GM19438 (cell line): ENCODE results near the gene SEC23B.
"Not testable (repeated sequence)": the region's sequence is repeated elsewhere in the genome, so short reads cannot be mapped to it uniquely, and the experiment has no call there.

Experiments
- ATAC-seq: cut with Tn5 transposase; IDR thresholded peaks from one replicate; pipeline ENCODE4 v1.9.1; 2021; ENCODE audit warnings: low read depth; ENCODE audit not compliant: unreplicated experiment

Gene SEC23B

DNA sequence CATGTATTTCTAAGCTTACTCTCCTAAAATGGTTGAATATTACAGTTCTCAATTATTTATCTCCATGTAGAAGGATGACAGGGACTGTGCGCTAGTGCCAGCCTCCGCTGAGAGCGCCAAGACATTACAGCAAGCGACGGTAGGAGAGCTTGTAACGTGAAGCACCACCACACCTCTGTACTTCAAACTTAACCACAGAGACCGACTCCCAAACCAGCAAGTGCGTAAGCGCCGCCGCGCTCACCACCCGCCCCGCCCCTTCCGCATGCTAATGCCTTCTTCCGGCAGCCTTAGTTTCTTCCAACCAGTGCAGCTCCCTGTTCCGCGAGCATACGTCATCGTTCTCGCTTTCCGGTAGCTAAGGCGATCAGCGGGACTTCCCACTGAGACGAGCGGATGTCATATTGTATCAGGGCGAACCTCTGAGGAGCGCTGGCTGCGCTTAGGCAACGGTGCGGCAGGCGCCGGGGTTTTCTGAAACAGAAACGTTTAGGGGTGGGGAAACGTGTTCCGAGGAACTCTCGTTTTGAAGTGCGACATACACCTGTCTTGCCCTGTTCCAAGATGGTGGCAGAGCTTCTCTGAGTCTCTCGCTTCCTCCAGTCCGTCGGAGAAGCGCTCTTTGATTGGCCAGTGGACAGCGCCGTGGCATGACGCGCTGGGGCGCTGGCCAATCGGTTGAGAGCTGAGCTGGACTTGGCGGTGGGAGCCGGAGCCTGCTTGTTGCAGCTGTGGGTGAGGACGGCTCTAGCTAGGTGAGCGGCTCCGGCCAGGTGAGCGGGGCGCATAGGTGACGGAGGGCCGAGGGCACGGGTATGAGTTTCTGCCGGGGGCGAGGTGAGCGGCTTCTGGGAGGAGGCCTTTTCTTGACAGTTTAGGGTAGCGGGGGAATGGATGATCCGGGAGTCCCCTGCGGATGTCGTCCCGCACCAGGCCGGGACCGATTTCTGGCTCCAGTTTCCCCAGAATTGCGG, at the start of gene SEC23B:
Gene SEC23B (plus strand): TSS at position 723 of the 974 bp plus-strand sequence. CDS start 2,896 bp downstream, outside the sequence.
- peak; percentile 94 for ATAC-seq

DNA sequence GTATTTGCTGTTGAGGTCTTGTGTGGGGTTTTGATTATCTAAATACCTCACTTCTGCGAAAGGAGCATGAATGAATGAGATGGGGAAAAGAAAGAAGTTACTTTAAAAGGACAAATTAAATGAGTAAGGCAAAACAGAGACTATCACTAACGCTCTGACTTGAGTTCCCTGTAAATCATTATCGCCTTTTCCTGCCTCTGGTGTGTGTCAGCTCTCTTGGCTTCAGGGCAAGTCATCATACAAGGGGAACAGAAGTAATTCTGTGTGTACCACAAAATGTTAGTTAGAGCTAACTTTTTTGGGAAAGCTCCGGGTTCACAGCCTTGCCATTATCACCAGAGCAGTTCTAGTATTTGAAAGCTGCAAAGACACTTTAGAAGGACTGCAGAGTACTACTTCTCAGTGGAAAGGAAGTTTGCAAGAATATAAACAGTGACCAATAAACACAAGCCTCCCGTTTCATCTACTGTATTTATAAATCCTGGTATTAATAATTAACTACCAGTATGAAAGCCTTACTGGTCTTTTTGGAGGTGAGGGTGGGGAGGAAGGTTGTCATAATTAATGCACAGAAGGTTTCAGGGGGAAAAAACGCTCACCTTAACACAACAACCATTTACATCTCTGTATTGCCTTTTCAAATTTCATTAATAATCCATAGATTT, 42.1 kb upstream of the SEC23B start:
- peak; percentile 30 for ATAC-seq

DNA sequence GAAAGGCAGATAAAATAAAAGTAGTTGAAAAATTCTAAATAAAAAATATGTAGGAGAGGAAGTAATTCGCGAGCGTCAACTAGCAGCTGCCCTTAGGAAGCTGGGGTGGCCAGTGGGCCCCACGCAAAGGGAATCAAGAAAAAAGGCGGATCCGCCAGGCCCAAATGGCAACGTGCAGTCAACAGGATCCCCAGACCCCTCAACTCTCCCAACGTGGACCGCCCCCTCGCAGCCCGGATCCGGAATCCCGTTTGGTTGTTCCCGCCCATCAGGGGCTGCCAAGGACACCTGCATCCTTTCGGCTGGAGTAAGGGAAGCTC, 41.2 kb upstream of the SEC23B start:
- peak; percentile 11 for ATAC-seq

DNA sequence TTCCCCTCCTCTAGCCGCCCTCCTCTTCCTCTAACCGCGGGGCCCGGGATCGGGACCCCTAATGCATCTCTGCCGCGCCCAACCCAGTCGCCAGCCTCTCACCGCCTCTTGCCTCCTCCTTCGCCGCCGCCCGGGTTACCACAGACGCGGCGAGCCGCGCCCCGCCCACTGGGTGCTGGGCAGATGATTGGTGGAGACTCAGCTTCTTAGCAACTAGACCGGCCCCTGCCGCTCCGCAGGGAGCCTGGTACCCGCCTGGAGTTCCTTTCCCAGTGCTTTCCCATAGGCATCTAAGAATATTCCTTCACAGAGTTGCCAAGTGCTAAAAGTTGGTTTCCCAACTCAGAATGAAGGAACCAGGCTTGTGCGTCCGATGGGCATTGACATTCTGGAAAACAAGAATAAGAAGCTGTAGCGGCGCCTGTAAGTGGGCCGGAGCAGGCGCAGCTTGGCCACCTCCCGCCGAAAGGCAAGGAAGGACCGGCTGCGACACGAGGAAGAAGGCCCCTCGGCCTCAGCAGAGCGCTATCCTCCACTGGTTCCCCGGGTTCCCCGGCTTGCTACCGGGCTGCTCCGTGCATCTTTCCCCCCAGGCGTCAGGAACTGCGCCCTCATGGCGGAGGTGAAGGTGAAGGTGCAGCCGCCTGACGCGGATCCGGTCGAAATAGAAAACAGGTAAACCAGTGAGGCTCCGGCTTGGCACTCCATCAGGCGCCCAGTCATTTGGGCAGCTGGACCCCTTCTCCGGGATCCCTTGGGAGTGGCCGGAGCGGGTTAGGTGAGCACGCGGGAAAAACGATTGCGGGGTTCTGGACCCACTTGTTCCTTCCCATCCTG, 40.6 kb upstream of the SEC23B start, which contains the start of the genes DZANK1 and POLR3F:
Gene DZANK1 (minus strand): TSS at position 137 of the 837 bp plus-strand sequence. CDS start 1,672 bp downstream, outside the sequence.
Gene POLR3F (plus strand): TSS at position 497 of the 837 bp plus-strand sequence. CDS start 117 bp downstream, at position 614.
- ATAC-seq = peak; percentile 93

DNA sequence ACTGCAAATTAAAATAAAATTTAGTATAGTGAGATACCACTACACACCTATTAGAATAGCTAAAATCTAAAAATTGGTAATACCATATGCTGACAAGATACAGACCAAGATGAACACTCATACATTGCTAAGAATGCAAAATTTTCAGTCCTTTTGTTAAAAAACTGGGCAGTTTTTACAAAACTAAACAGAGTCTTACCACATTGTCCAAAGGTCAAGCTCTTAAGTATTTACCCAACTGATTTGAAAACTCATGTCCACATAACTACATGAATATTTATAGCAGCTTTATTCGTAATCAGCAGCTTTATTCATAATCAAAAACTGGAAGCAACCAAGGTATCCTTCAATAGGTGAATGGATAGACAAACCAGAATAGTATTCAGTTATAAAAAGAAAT, 30.5 kb upstream of the SEC23B start:
- no peak for ATAC-seq

DNA sequence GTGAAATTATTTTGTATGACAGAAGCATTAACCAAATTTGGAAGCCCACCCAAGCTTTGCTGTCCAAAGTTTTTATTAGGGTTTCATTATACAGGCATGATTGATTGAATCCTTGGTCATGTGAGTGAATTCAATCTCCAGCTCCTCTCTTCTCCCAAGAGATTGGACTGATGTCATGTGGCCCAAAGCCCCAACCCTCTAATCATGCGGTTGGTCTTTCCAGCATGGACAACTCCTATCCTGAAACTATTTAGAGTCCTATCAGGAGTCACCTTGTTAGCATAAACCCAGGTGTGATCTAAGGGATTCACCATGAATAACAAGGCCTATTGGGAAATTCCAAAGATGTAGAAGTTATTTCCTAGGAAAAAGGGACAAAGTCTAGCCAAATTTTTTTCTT, 29.9 kb upstream of the SEC23B start:
- no peak for ATAC-seq

DNA sequence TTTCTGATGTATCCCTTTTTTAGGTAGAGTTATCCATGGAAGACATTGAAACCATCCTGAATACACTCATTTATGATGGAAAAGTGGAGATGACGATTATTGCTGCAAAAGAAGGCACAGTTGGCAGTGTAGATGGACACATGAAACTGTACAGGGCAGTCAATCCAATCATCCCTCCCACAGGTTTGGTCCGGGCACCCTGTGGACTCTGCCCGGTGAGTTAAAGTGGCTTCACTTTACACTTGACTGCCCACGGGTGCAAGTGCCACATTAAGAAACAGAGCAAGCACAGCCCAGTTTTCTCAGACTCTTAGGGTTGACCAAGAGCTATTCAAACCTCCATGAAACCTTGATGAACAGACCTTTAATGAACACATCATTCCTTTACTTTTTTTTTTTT, 26.1 kb upstream of the SEC23B start:
- ATAC-seq = no peak

DNA sequence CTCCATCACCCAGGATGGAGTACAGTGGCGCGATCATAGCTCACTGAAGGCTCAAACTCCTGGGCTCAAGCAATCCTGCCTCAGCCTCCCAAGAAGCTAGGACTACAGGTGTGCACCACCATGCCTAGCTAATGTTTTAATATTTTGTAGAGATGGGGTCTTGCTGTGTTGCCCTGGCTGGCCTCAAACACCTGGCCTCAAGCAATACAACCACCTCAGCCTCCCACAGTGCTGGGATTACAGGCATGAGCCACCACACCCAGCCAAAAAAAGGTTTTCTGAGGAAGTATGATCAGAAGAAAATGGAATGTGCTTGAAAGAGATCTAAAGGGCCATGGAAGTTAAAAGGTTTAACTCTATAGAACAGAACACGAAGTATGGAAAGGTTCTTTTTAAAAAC, 19.4 kb upstream of the SEC23B start:
- ATAC-seq = no peak

DNA sequence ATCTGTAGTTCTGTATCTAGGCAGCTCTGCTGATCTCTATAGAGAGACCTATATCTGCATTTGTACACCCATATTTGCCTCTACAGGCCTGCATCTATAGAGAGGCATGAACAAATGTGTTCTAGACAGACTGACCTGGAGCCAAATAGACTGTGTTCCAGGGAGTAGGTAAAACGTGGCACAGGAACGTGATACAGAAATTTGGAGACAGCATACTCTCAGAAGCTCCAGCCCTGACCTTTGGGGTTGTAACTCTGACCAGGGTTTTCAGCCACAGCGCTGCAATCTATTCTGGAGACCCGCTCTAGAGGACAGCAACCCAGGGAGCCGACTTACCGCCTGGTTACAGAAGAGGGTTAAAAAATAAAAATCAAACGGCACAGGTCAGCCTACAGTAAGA, 11.7 kb upstream of the SEC23B start:
- no peak for ATAC-seq

DNA sequence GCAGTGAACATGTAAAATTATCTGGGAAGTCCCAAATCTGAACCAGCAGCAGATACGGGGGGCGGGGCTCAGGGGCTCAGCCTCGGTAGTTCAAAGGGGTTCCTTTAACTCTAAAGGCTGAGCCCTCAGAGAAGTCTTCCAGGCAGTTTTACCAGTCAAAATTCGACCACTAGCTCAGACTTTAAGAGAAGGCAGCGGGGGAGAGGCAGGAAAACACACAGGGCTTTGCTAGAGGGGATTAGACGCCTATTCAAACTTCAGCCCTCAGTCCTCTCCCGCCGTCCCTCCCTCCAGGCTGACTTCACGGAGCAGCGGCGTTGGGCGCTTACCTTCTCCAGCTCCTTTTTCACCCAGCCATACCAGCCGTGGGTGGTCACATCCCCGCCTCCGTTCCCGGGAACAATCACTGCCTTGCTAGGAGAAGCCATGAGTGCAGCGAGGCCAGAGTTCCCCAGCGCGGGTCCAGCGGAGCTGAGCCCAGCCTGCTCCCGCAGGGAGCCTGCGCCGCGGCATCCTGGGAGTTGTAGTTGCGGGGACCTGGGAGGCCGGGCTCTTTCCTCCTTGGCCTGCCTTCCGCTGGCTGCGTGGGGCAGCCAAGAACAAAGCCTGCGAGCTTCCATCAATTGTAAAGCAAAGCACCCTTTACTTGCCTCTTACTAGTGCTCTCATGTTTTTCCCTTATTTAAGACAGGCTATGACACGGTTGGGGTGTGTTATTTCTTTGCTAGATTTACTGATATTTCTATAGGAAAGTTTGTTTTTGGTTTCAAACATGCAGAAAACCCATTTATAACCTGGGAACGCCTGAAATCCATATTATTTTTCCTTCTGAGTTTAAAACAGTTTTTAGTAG, 10.8 kb upstream of the SEC23B start, which contains the start of gene RBBP9:
Gene RBBP9 (minus strand): TSS at position 486 of the 853 bp plus-strand sequence. CDS start 58 bp downstream, at position 428.
- peak; percentile 95 for ATAC-seq

DNA sequence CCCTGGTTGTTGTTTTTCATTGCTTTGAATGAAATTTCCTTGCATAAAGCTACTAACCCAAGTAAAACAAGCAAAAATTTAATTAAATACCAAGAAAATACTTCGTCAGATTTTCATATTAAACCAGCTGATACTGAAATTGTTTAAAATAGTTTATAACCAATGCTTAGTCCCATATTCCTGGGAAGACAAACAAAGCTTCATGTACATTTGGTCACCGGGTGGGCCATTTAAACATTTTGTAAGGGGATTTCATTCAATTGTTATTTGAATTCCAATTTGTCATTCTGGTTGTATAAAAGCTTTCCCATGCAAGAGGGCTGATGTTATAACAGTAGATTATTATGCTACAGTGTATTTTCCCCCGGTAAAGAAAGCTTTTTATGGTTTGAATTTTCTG, 10.1 kb upstream of the SEC23B start:
- no peak for ATAC-seq

DNA sequence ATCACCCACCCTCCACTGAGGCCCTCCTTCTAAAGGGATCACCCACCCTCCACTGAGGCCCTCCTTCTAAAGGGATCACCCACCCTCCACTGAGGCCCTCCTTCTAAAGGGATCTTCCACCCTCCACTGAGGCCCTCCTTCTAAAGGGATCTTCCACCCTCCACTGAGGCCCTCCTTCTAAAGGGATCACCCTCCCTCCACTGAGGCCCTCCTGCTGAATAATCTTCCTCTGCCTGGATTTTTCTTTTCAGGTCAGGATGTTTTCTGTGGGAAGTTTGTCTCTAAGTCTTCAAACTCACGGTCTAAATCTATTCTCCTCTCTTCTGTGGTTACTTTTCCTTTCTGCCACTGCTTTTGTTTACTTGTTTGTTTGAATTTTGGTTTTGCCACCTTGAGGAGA, 6.1 kb upstream of the SEC23B start:
- ATAC-seq = not testable (repeated sequence)

DNA sequence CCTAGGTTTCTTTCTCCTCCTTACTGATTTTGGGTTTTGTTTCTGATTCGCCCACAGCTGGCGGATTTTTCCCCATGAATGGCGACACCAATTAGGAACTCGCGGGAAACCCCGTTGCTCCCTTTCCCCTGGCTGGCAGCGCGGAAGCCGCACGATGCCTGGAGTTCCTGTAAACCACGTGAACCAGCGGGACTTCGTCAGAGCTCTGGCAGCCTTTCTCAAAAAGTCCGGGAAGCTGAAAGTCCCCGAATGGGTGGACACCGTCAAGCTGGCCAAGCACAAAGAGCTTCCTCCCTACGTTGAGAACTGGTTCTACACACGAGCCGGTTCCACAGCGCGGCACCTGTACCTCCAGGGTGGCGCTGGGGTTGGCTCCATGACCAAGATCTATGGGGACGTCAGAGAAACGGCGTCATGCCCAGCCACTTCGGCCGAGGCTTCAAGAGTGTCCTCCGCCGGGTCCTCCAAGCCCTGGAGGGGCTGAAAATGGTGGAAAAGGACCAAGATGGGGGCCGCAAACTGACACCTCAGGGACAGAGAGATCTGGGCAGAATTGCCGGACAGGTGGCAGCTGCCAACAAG, 3.2 kb upstream of the SEC23B start:
- ATAC-seq = no peak

DNA sequence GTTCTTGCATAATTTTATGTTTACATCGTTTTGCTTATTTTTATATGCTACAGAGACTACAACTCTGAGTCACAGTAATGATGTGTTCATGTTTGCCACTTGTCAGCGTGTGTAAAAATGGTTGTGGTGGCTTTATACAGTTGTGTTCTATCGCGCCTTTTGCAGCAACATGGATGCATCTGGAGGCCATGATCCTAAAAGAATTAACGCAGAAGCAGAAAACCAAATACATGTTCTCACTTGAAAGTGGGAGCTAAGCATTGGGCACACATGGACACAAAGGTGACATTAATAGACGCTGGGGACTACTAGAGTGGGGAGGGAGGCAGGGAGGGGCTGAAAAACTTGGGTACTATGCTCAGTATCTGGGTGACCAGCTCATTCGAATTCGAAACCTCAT, 996 bp upstream of the SEC23B start:
- ATAC-seq = peak; percentile 2

DNA sequence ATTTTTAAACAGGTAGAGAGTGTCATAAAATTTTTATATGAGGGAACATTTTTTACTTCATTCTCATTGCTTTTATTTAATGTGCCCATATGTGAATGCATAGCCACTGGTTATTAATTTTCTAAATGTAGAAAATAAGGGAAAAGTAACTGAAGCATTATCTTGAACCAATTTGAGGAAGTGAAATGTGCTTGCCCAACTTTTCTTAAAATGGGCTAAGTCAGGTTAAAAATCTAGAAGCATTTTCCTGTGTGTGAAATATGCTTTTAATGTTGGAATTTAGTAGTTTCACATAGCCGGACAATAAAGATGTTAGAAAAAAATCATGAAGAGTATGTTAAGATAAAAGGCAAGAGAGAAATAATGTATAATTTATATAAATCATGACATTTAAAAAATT, 3.8 kb downstream of the SEC23B start:
- no peak for ATAC-seq

DNA sequence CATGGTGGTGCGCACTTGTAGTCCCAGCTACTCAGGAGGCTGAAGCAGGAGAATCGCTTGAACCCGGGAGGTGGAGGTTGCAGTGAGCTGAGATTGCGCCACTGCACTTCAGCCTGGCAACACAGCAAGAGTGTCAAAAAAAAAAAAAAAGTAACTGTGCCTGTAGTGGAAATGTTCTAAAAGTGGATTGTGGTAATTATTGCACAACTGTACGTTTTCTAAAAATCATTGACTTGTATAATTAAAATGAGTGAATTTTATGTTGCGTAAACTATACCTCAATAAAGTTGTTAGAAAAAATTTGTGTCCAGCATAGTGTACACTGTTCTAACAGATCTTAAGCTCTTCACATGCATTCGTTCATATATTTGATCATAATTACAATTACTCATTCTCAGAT, 5.5 kb downstream of the SEC23B start:
- no peak for ATAC-seq

DNA sequence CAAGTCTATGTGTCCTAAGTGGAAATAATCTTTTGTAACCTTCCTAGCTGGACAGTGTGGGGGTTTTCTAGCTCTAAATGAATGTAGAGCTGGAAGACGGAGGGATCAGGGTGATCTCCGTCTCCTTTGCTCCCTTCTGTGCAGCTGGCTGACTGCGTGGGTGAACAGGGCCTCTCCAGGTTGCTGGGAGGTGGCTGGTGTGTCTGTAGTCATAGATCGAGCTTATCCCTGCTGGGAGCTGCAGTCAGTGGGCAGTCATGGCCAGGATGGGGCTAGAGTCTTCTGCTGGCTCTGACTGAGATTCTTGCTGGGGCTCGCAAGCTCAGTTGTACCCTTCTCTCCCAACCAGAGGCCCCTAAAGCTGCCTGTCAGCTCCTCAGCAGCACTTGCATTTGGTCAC, 6.4 kb downstream of the SEC23B start:
- no peak for ATAC-seq

DNA sequence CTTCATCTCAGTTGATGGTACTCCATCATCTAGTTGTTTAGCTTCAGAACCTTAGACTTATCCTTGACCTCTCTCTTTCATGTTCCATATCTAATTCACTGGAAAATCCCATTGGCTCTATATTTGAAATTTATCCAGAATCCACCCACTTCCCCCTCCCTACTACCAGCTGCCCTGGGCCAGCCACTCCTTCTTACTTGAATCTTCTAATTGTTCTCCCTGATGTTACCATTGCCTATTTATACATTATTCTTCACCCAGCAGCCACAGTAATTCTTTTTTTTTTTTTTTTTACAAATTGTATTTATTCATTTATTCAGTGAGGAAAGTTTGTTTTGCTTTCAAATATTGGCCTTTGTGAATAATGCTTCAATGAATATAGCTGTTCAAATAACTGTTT, 8.2 kb downstream of the SEC23B start:
- ATAC-seq = no peak

DNA sequence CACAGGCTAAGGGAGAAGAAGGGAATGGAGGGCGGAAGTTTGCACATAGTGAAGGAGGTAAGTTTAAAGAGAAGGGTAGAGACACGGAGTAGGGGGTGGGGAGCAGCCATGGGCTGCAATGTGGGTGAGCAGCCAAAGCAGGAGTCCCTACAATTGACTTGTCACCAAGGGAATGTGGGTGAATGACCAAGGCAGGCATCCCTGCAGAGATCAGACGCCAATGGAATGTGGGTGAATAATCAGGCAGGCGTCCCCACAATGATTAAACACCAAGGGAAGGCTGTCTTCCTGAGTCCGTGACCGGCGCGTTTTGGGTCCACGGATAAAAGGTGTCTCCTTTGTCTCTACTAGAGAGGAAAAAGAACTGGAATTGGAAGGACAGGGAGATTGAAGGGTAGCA, 14.3 kb downstream of the SEC23B start:
- not testable (repeated sequence) for ATAC-seq
